Gastrocnemius medialis (tissue), 4 donors: Measurements from ENCODE around the gene ATP2C2. TPM values are rescaled to one million over a fixed set of nuclear protein-coding genes. Genes with fewer than 3 reads are reported as not detected.

Experiments
- ATAC-seq, 2 donors: fragments of 150-250 bp; one replicate each; pipeline ENCODE4 v1.9.1; 2016
- DNase-seq, 2 donors: peaks; one replicate each; pipeline ENCODE4 v3.0.0-alpha.2; 2019
- H3K27ac ChIP-seq, 4 donors: fragments of 200-600 bp; sonication (generic); 1 replicate in 1 of 4; 2 replicates in 3 of 4; pipeline ENCODE4 v1.5.1; 2016 to 2018; ENCODE audit warnings: mild to moderate bottlenecking in 2 of 4, moderate library complexity in 1 of 4
- H3K27me3 ChIP-seq, 3 donors: fragments of 200-600 bp; sonication (generic) in 2 of 3; 1 replicate in 1 of 3; 2 replicates in 2 of 3; pipeline versions ENCODE4 v1.5.1 to v1.6.0; 2016 to 2019; ENCODE audit warnings: mild to moderate bottlenecking in 1 of 3, moderate library complexity in 1 of 3
- H3K36me3 ChIP-seq, 2 donors: fragments of 200-600 bp; sonication (generic) in 1 of 2; one replicate each; pipeline ENCODE4 v1.5.1; 2017 to 2018
- H3K4me1 ChIP-seq, 2 donors: fragments of 200-600 bp; sonication (generic) in 1 of 2; one replicate each; pipeline ENCODE4 v1.5.1; 2016 to 2017; ENCODE audit warnings: mild to moderate bottlenecking in 2 of 2
- H3K4me3 ChIP-seq, 4 donors: fragments of 200-600 bp; sonication (generic) in 3 of 4; 1 replicate in 1 of 4; 2 replicates in 3 of 4; pipeline ENCODE4 v1.5.1; 2016 to 2019; ENCODE audit warnings: mild to moderate bottlenecking in 2 of 4
- H3K9me3 ChIP-seq, 3 donors: fragments of 200-600 bp; sonication (generic) in 2 of 3; 1 replicate in 1 of 3; 2 replicates in 2 of 3; pipeline ENCODE4 v1.5.1; 2016 to 2019
- POLR2A ChIP-seq, 2 donors: fragments of 450-650 bp; IDR thresholded peaks; one replicate each; pipeline ENCODE4 v1.6.1; 2017; ENCODE audit warnings: antibody characterized with exemption in 2 of 2, mild to moderate bottlenecking in 2 of 2, moderate library complexity in 2 of 2
- in situ Hi-C, 4 donors: fragments of 200-750 bp; cut with MboI; loops; one replicate each; pipeline versions ENCODE4 v1.15.0 to v1.8.0; 2017; ENCODE audit warnings: low sequenced_read_pairs in 4 of 4
- intact Hi-C: fragments of 100-400 bp; cut with DNase I; formaldehyde crosslinking; loops from one replicate; pipeline ENCODE4 v1.15.1; 2023; ENCODE audit warnings: low total_unique reads
- total RNA-seq, 4 donors: library from RNA; depleted of rRNA; stranded (reverse); fragments of >200 nt; gene quantifications; one replicate each; pipeline versions ENCODE4 v1.1.0 to v1.2.3, GENCODE V29; 2016
- TF ChIP-seq, protein P1 (sequence below), 5 experiments: fragments of 450-650 bp in 3 of 5; fragments of 200-600 bp in 2 of 5; sonication (generic) in 2 of 5; IDR thresholded peaks in 4 of 5; conservative IDR thresholded peaks in 1 of 5; 1 replicate in 4 of 5; 2 replicates in 1 of 5; pipeline ENCODE4 v1.5.1; 2016 to 2019; ENCODE audit warnings: antibody characterized with exemption in 5 of 5, mild to moderate bottlenecking in 3 of 5, moderate library complexity in 3 of 5

The ATP2C2 gene
- total RNA-seq, 4 donors from 2014 or later, result 0.44 TPM; not detected in 3

DNA sequence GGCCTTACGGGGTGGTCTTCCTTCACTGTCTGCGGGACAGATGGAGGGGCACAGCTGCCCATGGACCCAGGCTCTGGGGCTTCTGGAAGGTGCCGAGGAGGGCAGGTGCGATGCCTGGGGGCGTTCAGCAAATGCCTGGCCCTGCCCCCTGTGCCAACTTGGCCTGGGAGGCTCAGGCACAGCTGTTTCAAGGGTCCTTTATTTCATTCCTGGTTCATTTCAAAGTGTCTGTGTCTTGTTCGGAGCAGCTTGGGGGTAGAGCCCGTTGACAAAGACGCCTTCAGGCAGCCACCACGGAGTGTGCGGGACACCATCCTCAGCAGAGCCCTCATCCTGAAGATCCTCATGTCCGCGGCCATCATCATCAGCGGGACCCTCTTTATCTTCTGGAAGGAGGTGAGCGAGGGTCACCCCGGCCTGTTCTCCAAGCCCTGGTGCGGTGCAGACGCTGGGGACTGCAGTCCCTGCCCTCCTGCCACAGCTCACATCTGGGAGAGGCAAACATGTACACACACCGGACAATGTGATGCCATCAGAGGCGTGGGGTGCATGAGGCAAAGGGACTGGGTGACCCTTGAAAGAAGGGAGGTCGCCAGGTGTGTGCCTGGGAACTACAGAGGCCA, 92.2 kb downstream of the ATP2C2 start:
- ATAC-seq, result no peak
- Histone ChIP-seq H3K27me3 (no peaks in the 10 kb centered on the region), H3K27ac (no peak overlapping the region), H3K9me3 (no peaks in the 10 kb centered on the region), H3K36me3 (no peaks in the 10 kb centered on the region), H3K4me3 (no peak overlapping the region), H3K4me1 (no peaks in the 10 kb centered on the region)
- intact Hi-C loops, result no loop called here
- DNase-seq, result no peak
- in situ Hi-C loops, result no loop called here
- TF ChIP-seq, protein P1, sequence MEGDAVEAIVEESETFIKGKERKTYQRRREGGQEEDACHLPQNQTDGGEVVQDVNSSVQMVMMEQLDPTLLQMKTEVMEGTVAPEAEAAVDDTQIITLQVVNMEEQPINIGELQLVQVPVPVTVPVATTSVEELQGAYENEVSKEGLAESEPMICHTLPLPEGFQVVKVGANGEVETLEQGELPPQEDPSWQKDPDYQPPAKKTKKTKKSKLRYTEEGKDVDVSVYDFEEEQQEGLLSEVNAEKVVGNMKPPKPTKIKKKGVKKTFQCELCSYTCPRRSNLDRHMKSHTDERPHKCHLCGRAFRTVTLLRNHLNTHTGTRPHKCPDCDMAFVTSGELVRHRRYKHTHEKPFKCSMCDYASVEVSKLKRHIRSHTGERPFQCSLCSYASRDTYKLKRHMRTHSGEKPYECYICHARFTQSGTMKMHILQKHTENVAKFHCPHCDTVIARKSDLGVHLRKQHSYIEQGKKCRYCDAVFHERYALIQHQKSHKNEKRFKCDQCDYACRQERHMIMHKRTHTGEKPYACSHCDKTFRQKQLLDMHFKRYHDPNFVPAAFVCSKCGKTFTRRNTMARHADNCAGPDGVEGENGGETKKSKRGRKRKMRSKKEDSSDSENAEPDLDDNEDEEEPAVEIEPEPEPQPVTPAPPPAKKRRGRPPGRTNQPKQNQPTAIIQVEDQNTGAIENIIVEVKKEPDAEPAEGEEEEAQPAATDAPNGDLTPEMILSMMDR (IDR thresholded peaks at IDR 0.05 in 4 of 5, conservative IDR thresholded peaks at IDR 0.05 in 1 of 5), result no peak
- no peak for TF ChIP-seq POLR2A (IDR thresholded peaks at IDR 0.05)

DNA sequence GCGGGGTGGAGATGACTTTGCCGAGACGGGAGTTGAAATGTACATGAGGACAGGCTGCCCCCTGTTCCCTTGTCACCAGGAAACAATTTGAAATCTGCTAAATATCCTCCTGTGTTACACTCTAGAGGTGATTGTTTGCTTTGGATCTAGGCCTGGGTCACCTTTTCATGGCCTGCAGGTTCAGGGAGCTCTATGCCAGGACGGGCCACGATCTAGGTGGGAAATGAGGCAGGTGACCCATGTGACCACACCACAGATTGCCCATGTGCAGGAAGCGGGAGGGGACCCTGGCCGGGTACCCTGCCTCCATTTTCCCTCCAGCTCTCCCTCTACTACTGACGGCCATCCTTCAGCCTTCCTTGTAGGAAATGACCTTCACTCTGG, 92.7 kb downstream of the ATP2C2 start:
- intact Hi-C loops, result no loop called here
- Histone ChIP-seq H3K36me3 (no peaks in the 10 kb centered on the region), H3K4me1 (no peaks in the 10 kb centered on the region), H3K9me3 (no peaks in the 10 kb centered on the region), H3K4me3 (no peak overlapping the region), H3K27ac (no peak overlapping the region), H3K27me3 (no peaks in the 10 kb centered on the region)
- in situ Hi-C loops, result no loop called here
- TF ChIP-seq, protein P1 (IDR thresholded peaks at IDR 0.05 in 4 of 5, conservative IDR thresholded peaks at IDR 0.05 in 1 of 5), result no peak
- no peak for TF ChIP-seq POLR2A (IDR thresholded peaks at IDR 0.05)
- ATAC-seq (no peak), DNase-seq (no peak)

DNA sequence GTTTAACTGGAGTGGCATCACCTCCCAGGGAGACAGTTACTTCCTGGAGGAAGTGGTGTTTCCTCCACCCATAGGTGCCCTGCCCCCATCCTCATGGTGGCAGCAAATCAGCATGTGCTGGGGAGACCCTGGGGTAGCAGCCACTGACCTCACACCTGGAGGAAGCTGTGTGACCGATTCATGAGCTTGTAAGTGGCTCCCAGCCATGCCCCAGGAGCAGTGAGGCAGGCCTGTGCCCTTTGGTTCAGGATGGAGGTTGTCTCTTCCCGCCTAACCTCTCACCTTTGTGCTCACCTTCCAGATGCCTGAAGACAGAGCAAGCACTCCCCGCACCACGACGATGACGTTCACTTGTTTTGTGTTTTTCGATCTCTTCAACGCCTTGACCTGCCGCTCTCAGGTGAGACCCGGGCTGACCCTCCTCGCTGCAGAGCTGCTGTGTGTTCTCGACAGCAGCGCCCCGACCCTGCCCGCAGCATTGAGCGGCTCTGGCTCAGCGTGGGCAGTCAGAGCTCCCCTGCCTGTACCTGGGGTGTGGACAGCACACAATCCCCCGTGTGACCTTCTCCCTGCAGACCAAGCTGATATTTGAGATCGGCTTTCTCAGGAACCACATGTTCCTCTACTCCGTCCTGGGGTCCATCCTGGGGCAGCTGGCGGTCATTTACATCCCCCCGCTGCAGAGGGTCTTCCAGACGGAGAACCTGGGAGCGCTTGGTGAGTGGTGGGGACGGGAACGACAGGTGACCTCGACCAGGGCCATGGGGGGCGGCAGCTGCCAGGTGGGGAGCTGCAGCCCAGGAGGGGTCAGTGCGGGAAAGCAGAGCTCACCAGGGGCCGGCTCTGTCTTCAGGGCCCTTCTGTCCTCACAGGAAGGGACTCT, 93.3 kb downstream of the ATP2C2 start:
- Histone ChIP-seq H3K4me1 (no peaks in the 10 kb centered on the region), H3K27me3 (no peaks in the 10 kb centered on the region), H3K36me3 (peaks cover 0 to 4% of the 10 kb centered on the region in 2 donors), H3K27ac (no peak overlapping the region), H3K9me3 (peaks cover 0 to 2% (median 0%) of the 10 kb centered on the region in 3 donors), H3K4me3 (no peak overlapping the region)
- TF ChIP-seq, protein P1 (IDR thresholded peaks at IDR 0.05 in 4 of 5, conservative IDR thresholded peaks at IDR 0.05 in 1 of 5), result no peak
- no peak for TF ChIP-seq POLR2A (IDR thresholded peaks at IDR 0.05)
- no peak for ATAC-seq
- DNase-seq, result no peak
- in situ Hi-C loops (no loop called here), intact Hi-C loops (no loop called here)

- Histone ChIP-seq H3K9me3 (peaks cover 0 to 3% (median 0%) of the 10 kb centered on the region in 3 donors), H3K4me1 (no peaks in the 10 kb centered on the region), H3K27ac (no peak overlapping the region), H3K36me3 (peaks cover 0 to 12% of the 10 kb centered on the region in 2 donors), H3K27me3 (no peaks in the 10 kb centered on the region), H3K4me3 (no peak overlapping the region)
- in situ Hi-C loops (no loop called here), intact Hi-C loops (no loop called here)
- ATAC-seq, result no peak
- no peak for DNase-seq
- TF ChIP-seq, protein P1 (IDR thresholded peaks at IDR 0.05 in 4 of 5, conservative IDR thresholded peaks at IDR 0.05 in 1 of 5), result no peak
- TF ChIP-seq POLR2A (IDR thresholded peaks at IDR 0.05), result no peak
These were observed 94.2 kb downstream of the ATP2C2 start for GRCh38 chr16:84462296-84463210.
